H1 (cell line): ENCODE measurements around the gene TBCD. TPM values are rescaled to one million over a fixed set of nuclear protein-coding genes. Genes with fewer than 3 reads are reported as not detected.

Source experiments
- CTCF ChIA-PET: fragments of 300-600 bp; sonication (Branson Sonifier 250); formaldehyde crosslinking; loops from one replicate; lab custom pipeline; 2021; ENCODE audit not compliant: partially characterized antibody; lab: Charles Lee
- POLR2A ChIA-PET: fragments of 300-600 bp; sonication (Branson Sonifier 250); formaldehyde crosslinking; loops from one replicate; lab custom pipeline; 2021; ENCODE audit warnings: inconsistent platforms; ENCODE audit not compliant: partially characterized antibody; lab: Charles Lee
- DNase-seq, 2 experiments: peaks; one replicate each; pipeline versions ENCODE4 v3.0.0 to v3.0.0-alpha.2; 2010 to 2022; ENCODE audit warnings: low spot score in 2 of 2, low read depth in 1 of 2, mixed read lengths in 1 of 2
- FAIRE-seq: peaks from 2 replicates; lab custom pipeline; 2011; peaks lifted over from hg19 to GRCh38; lab: Jason Lieb, UNC
- H2AFZ ChIP-seq: 2 replicates; pipeline ENCODE4 v1.8.1; 2012; ENCODE audit warnings: low read length, inconsistent platforms
- H2AK5ac ChIP-seq: 2 replicates; pipeline ENCODE4 v1.6.1; 2013; ENCODE audit warnings: low read depth, low read length
- H2BK120ac ChIP-seq: replicated peaks from 2 replicates; pipeline ENCODE3; 2013; ENCODE audit warnings: low read depth, low read length, inconsistent platforms
- H2BK12ac ChIP-seq: 2 replicates; pipeline ENCODE4 v1.6.1; 2013; ENCODE audit warnings: low read depth, low read length
- H2BK15ac ChIP-seq: 2 replicates; pipeline ENCODE4 v1.6.1; 2013; ENCODE audit warnings: low read length
- H2BK20ac ChIP-seq: 2 replicates; pipeline ENCODE4 v1.6.1; 2013; ENCODE audit warnings: low read length
- H2BK5ac ChIP-seq: 2 replicates; pipeline ENCODE4 v1.6.1; 2013; ENCODE audit warnings: low read depth, low read length
- H3K14ac ChIP-seq: 2 replicates; pipeline ENCODE4 v1.6.1; 2013; ENCODE audit warnings: inconsistent platforms; ENCODE audit not compliant: insufficient read length
- H3K18ac ChIP-seq: 2 replicates; pipeline ENCODE4 v1.6.1; 2013; ENCODE audit warnings: low read length; ENCODE audit errors: extremely low read depth
- H3K23ac ChIP-seq: 2 replicates; pipeline ENCODE4 v1.6.1; 2013; ENCODE audit warnings: inconsistent platforms; ENCODE audit not compliant: insufficient read length
- H3K23me2 ChIP-seq: 2 replicates; pipeline ENCODE4 v1.6.1; 2013; ENCODE audit warnings: low read depth, low read length
- H3K27ac ChIP-seq: 2 replicates; pipeline ENCODE4 v1.6.1; 2011; ENCODE audit warnings: low read depth, low read length, inconsistent platforms
- H3K27me3 ChIP-seq, 4 experiments: replicated peaks in 1 of 4; 1 replicate in 1 of 4; 2 replicates in 3 of 4; pipeline versions ENCODE4 v1.6.1 to v1.8.1; 2011 to 2013; ENCODE audit warnings: low read length in 3 of 4, mild to moderate bottlenecking in 3 of 4, inconsistent platforms in 2 of 4, mixed read lengths in 2 of 4, moderate library complexity in 1 of 4; ENCODE audit not compliant: control insufficient read depth in 3 of 4, insufficient read depth in 3 of 4; ENCODE audit errors: extremely low read depth in 1 of 4
- H3K36me3 ChIP-seq, 4 experiments: 2 replicates each; pipeline versions ENCODE4 v1.6.1 to v1.8.1; 2011 to 2013; ENCODE audit warnings: mild to moderate bottlenecking in 4 of 4, low read length in 3 of 4, moderate library complexity in 2 of 4, control low read depth in 1 of 4, inconsistent platforms in 1 of 4; ENCODE audit not compliant: insufficient read depth in 4 of 4, control insufficient read depth in 2 of 4
- H3K4ac ChIP-seq: replicated peaks from 2 replicates; pipeline ENCODE3; 2013; ENCODE audit warnings: low read length, low read depth, mixed read lengths, inconsistent platforms; ENCODE audit not compliant: insufficient read length
- H3K4me1 ChIP-seq, 4 experiments: replicated peaks in 1 of 4; 1 replicate in 1 of 4; 2 replicates in 3 of 4; pipeline versions ENCODE4 v1.6.1 to v1.8.1; 2011 to 2013; ENCODE audit warnings: low read length in 3 of 4, inconsistent platforms in 2 of 4, mixed read lengths in 1 of 4; ENCODE audit not compliant: insufficient read depth in 4 of 4, control insufficient read depth in 3 of 4
- H3K4me2 ChIP-seq, 2 experiments: 2 replicates each; pipeline versions ENCODE4 v1.6.1 to v1.8.1; 2011 to 2013; ENCODE audit warnings: low read depth in 2 of 2, low read length in 2 of 2, control low read depth in 1 of 2, inconsistent platforms in 1 of 2, mild to moderate bottlenecking in 1 of 2; ENCODE audit not compliant: insufficient read depth in 1 of 2
- H3K4me3 ChIP-seq, 4 experiments: fragments of 200-600, 300-600 bp in 1 of 4; sonication (generic), shearing (Covaris generic), sonication (Bioruptor Twin) in 1 of 4; 2 replicates each; pipeline versions ENCODE4 v1.5.1 to v1.8.1; 2011 to 2016; ENCODE audit warnings: low read length in 4 of 4, low read depth in 3 of 4, control low read depth in 2 of 4, inconsistent platforms in 2 of 4, mild to moderate bottlenecking in 2 of 4, mixed read lengths in 1 of 4, moderate library complexity in 1 of 4; ENCODE audit not compliant: insufficient read depth in 2 of 4; ENCODE audit errors: extremely low read depth in 1 of 4
- H3K56ac ChIP-seq: replicated peaks from 2 replicates; pipeline ENCODE3; 2013; ENCODE audit warnings: low read depth, mild to moderate bottlenecking, mixed read lengths, low read length, inconsistent platforms; ENCODE audit not compliant: insufficient read length
- H3K79me1 ChIP-seq: 2 replicates; pipeline ENCODE4 v1.6.1; 2013; ENCODE audit warnings: low read depth, low read length, control low read depth
- H3K79me2 ChIP-seq, 2 experiments: 2 replicates each; pipeline versions ENCODE4 v1.6.1 to v1.8.1; 2012 to 2013; ENCODE audit warnings: low read length in 2 of 2, mild to moderate bottlenecking in 2 of 2, inconsistent platforms in 1 of 2; ENCODE audit not compliant: insufficient read depth in 2 of 2, control insufficient read depth in 1 of 2
- H3K9ac ChIP-seq, 4 experiments: replicated peaks in 1 of 4; 1 replicate in 1 of 4; 2 replicates in 3 of 4; pipeline versions ENCODE4 v1.6.1 to v1.8.1; 2011 to 2013; ENCODE audit warnings: low read depth in 3 of 4, low read length in 3 of 4, control low read depth in 2 of 4, mild to moderate bottlenecking in 2 of 4, moderate library complexity in 2 of 4, inconsistent platforms in 1 of 4; ENCODE audit errors: extremely low read depth in 1 of 4
- H3K9me3 ChIP-seq, 2 experiments: 2 replicates each; pipeline versions ENCODE4 v1.6.1 to v1.8.1; 2012 to 2013; ENCODE audit warnings: mild to moderate bottlenecking in 2 of 2, moderate library complexity in 2 of 2, control low read depth in 1 of 2, inconsistent platforms in 1 of 2, low read depth in 1 of 2, low read length in 1 of 2, mixed read lengths in 1 of 2; ENCODE audit not compliant: insufficient read depth in 2 of 2
- H4K20me1 ChIP-seq, 2 experiments: replicated peaks in 1 of 2; 2 replicates each; pipeline versions ENCODE3 to v1.8.1; 2011 to 2013; ENCODE audit warnings: inconsistent platforms in 2 of 2, low read length in 2 of 2, mild to moderate bottlenecking in 1 of 2; ENCODE audit not compliant: insufficient read depth in 2 of 2, control insufficient read depth in 1 of 2
- H4K5ac ChIP-seq: 2 replicates; pipeline ENCODE4 v1.6.1; 2013; ENCODE audit warnings: low read length, low read depth, mixed read lengths, inconsistent platforms; ENCODE audit not compliant: insufficient read length
- H4K8ac ChIP-seq: 2 replicates; pipeline ENCODE4 v1.8.0; 2013; ENCODE audit warnings: mild to moderate bottlenecking, moderate library complexity, low read length, inconsistent platforms; ENCODE audit not compliant: insufficient read depth; ENCODE audit errors: extremely low read depth
- H4K91ac ChIP-seq: replicated peaks from 2 replicates; pipeline ENCODE3; 2013; ENCODE audit warnings: low read length, mixed read lengths, inconsistent platforms; ENCODE audit not compliant: insufficient read length
- BCL11A ChIP-seq, 2 experiments: IDR thresholded peaks; one replicate each; pipeline ENCODE4 v1.6.1; 2011; ENCODE audit warnings: low read depth in 2 of 2, low read length in 2 of 2, mild to moderate bottlenecking in 2 of 2
- BRCA1 ChIP-seq: IDR thresholded peaks from 2 replicates; pipeline ENCODE4 v1.6.1; 2012; ENCODE audit warnings: low read depth, low read length, improper control_type of control experiment
- CREB1 ChIP-seq: IDR thresholded peaks from 2 replicates; pipeline ENCODE4 v1.6.1; 2012; ENCODE audit warnings: inconsistent platforms
- EGR1 ChIP-seq: IDR thresholded peaks from 2 replicates; pipeline ENCODE4 v1.6.1; 2011; ENCODE audit warnings: low read depth, low read length, borderline replicate concordance
- HDAC2 ChIP-seq, 2 experiments: fragments of 300-600 bp in 1 of 2; sonication (generic) in 1 of 2; IDR thresholded peaks; 2 replicates each; pipeline ENCODE4 v1.6.1; 2011 to 2012; ENCODE audit warnings: low read depth in 2 of 2, low read length in 2 of 2, mild to moderate bottlenecking in 2 of 2, moderate library complexity in 2 of 2, borderline replicate concordance in 1 of 2, inconsistent platforms in 1 of 2
- POLR2AphosphoS5 ChIP-seq: IDR thresholded peaks from 2 replicates; pipeline ENCODE4 v1.6.1; 2011; ENCODE audit warnings: low read depth, low read length
- SIX5 ChIP-seq: IDR thresholded peaks from 2 replicates; pipeline ENCODE4 v1.6.1; 2011; ENCODE audit warnings: mild to moderate bottlenecking, low read depth, low read length
- SP1 ChIP-seq: IDR thresholded peaks from 2 replicates; pipeline ENCODE4 v1.6.1; 2011; ENCODE audit warnings: low read depth, low read length
- SRF ChIP-seq: IDR thresholded peaks from 2 replicates; pipeline ENCODE4 v1.6.1; 2011; ENCODE audit warnings: mild to moderate bottlenecking, low read depth, low read length, moderate library complexity
- TBP ChIP-seq: IDR thresholded peaks from 2 replicates; pipeline ENCODE4 v1.6.1; 2011; ENCODE audit warnings: low read depth, low read length, improper control_type of control experiment
- TCF12 ChIP-seq: IDR thresholded peaks from 2 replicates; pipeline ENCODE4 v1.6.1; 2011; ENCODE audit warnings: low read depth, mild to moderate bottlenecking, low read length
- ZNF274 ChIP-seq: IDR thresholded peaks from 2 replicates; pipeline ENCODE4 v1.7.0; 2012; ENCODE audit warnings: low read length, borderline replicate concordance; ENCODE audit errors: extremely low read depth
- WGBS, 2 experiments: shearing (Covaris generic) in 1 of 2; methylation state at CpG; one replicate each; pipeline versions ENCODE4 v1.1.6 to v1.1.7; 2013 to 2015; ENCODE audit warnings: low lambda C conversion rate in 2 of 2, mixed read lengths in 2 of 2, inconsistent platforms in 1 of 2, low coverage in 1 of 2, missing lambda C conversion rate in 1 of 2; ENCODE audit not compliant: insufficient replicate concordance in 2 of 2, insufficient coverage in 1 of 2, insufficient read length in 1 of 2; ENCODE audit errors: extremely low coverage in 1 of 2, missing lambda C conversion rate in 1 of 2; 5-methylcytosine and 5-hydroxymethylcytosine counted together
- polyA plus RNA-seq, 7 experiments: library from polyadenylated mRNA; depleted of rRNA in 3 of 7; stranded (reverse) in 5 of 7; unstranded in 2 of 7; fragments of >200 nt in 5 of 7; fragments of 200-250 nt in 2 of 7; gene quantifications; 1 replicate in 5 of 7; 2 replicates in 1 of 7; 4 replicates in 1 of 7; pipeline versions ENCODE4 v1.2.1 to v1.2.3, GENCODE V29; 2011 to 2013; ENCODE audit warnings: missing spikeins in 2 of 7, mixed read lengths in 2 of 7
- total RNA-seq: library from RNA; stranded (reverse); fragmentation: NEBNext Ultra II Directional; extraction: Animal tissue kit (Norgen Biotek cat#: 25700); gene quantifications from 2 replicates; pipeline ENCODE4 v1.2.1, GENCODE V29; 2021

Gene TBCD
- total and polyA plus RNA-seq, 2 of the 8 experiments (the other 6 are each of a cell fraction or from before 2014, with no cell fraction given), result 118 to 162 TPM

- no peak overlapping the region for H2BK15ac ChIP-seq
- H3K9ac ChIP-seq, result no peak overlapping the region
- H3K4me1 ChIP-seq, result no peaks in the 10 kb centered on the region
- no peak overlapping the region for H3K27ac ChIP-seq
- H3K4me2 ChIP-seq, result no peak overlapping the region
- TF ChIP-seq BCL11A (IDR thresholded peaks at IDR 0.05; ENCODE audit: low read depth in 2 of 2, low read length in 2 of 2), result no peak
- TF ChIP-seq ZNF274, result no peak
- TF ChIP-seq CREB1, result no peak
- TF ChIP-seq SRF, result no peak
- TF ChIP-seq TCF12, result no peak
- no peak for TF ChIP-seq SP1
- TF ChIP-seq BRCA1, result no peak
- no peak for TF ChIP-seq HDAC2 (IDR thresholded peaks at IDR 0.05; ENCODE audit: borderline replicate concordance in 1 of 2, low read depth in 2 of 2, low read length in 2 of 2)
- no peak for TF ChIP-seq SIX5
- TF ChIP-seq TBP, result no peak
- no peak for TF ChIP-seq POLR2AphosphoS5
- no peak for TF ChIP-seq EGR1
- FAIRE-seq (no peak), DNase-seq (no peak)
- no peaks in the 10 kb centered on the region for H3K27me3 ChIP-seq
- no peak overlapping the region for H3K4ac ChIP-seq
- H3K56ac ChIP-seq, result no peak overlapping the region
- H2BK120ac ChIP-seq, result no peak overlapping the region
- ChIA-PET CTCF (no interaction called here), POLR2A (no interaction called here)
- H3K14ac ChIP-seq, result no peak overlapping the region
- 96% methylated on average over 28 of the region's 33 CpGs; no CpG with 5 or more reads in 1 of the 2 experiments for WGBS, 2 experiments
- H4K91ac ChIP-seq, result no peak overlapping the region
- H4K8ac ChIP-seq, result no peak overlapping the region
- H3K79me2 ChIP-seq, result no peaks in the 10 kb centered on the region; a peak in 1 of 4 replicates
- no peak overlapping the region for H3K18ac ChIP-seq
- no peak overlapping the region for H2BK5ac ChIP-seq
- H4K20me1 ChIP-seq, result peaks cover 2 to 3% of the 10 kb centered on the region in 2 experiments
- H3K4me3 ChIP-seq, result no peak overlapping the region
- no peak overlapping the region for H3K23ac ChIP-seq
- no peaks in the 10 kb centered on the region for H3K23me2 ChIP-seq
- peaks cover 0 to 7% of the 10 kb centered on the region in 2 experiments; a peak in 1 of 4 replicates for H3K9me3 ChIP-seq
- no peak overlapping the region for H2BK20ac ChIP-seq
- H3K79me1 ChIP-seq, result peaks cover 5% of the 10 kb centered on the region; the same call in 1 of the 2 replicates
- H2AK5ac ChIP-seq, result no peak overlapping the region
- H2AFZ ChIP-seq, result no peak overlapping the region
- no peak overlapping the region for H2BK12ac ChIP-seq
- peaks cover 0 to 9% (median 3%) of the 10 kb centered on the region in 4 experiments; a peak in 5 of 8 replicates for H3K36me3 ChIP-seq
- H4K5ac ChIP-seq, result no peak overlapping the region
These were observed 97.4 kb downstream of the TBCD start for GRCh38 chr17:82849076-82849945.
